HepG2 (cell line): ENCODE measurements around the gene TRAK1. TPM values are rescaled to one million over a fixed set of nuclear protein-coding genes. Genes with fewer than 3 reads are reported as not detected.
A peak's percentile ranks its signal among the peaks of the same experiment; 100 is the strongest.

Source experiments
- BCL6 ChIP-seq: IDR thresholded peaks from 2 replicates; pipeline ENCODE4 v1.6.1; 2016; ENCODE audit warnings: missing genetic modification reagents, missing compliant biosample characterization
- ELF1 ChIP-seq: sonication (generic); formaldehyde crosslinking; IDR thresholded peaks from 2 replicates; pipeline ENCODE4 v1.4.0; 2020; ENCODE audit warnings: missing genetic modification reagents
- GATAD2A ChIP-seq: IDR thresholded peaks from 2 replicates; pipeline ENCODE4 v1.6.1; 2016
- IKZF4 ChIP-seq: sonication (generic); formaldehyde crosslinking; IDR thresholded peaks from 2 replicates; pipeline ENCODE4 v1.5.1; 2020; ENCODE audit warnings: borderline replicate concordance, mild to moderate bottlenecking, low read depth, missing genetic modification reagents; ENCODE audit errors: not compliant biosample characterization
- ISL2 ChIP-seq: sonication (generic); formaldehyde crosslinking; IDR thresholded peaks from 2 replicates; pipeline ENCODE4 v1.5.0; 2020; ENCODE audit warnings: missing genetic modification reagents
- KLF16 ChIP-seq, 2 experiments: sonication (generic) in 1 of 2; formaldehyde crosslinking in 1 of 2; IDR thresholded peaks; 2 replicates each; pipeline versions ENCODE4 v1.6.1 to v1.8.0; 2016 to 2023; ENCODE audit warnings: missing genetic modification reagents in 2 of 2, missing compliant biosample characterization in 1 of 2
- LCORL ChIP-seq, 2 experiments: fragments of 450-650 bp in 1 of 2; sonication (generic) in 1 of 2; formaldehyde crosslinking in 1 of 2; IDR thresholded peaks; 2 replicates each; pipeline versions ENCODE4 v1.5.0 to v1.6.1; 2017 to 2020; ENCODE audit warnings: antibody characterized with exemption in 1 of 2, missing genetic modification reagents in 1 of 2
- MTA3 ChIP-seq: sonication (generic); formaldehyde crosslinking; IDR thresholded peaks from 2 replicates; pipeline ENCODE4 v1.4.0; 2020; ENCODE audit warnings: missing genetic modification reagents
- MZF1 ChIP-seq: sonication (generic); formaldehyde crosslinking; IDR thresholded peaks from 2 replicates; pipeline ENCODE4 v1.8.1; 2023; ENCODE audit warnings: mild to moderate bottlenecking, missing genetic modification reagents, borderline replicate concordance
- NONO ChIP-seq, 2 experiments: fragments of 450-650 bp in 1 of 2; sonication (generic) in 1 of 2; formaldehyde crosslinking in 1 of 2; IDR thresholded peaks in 1 of 2; conservative IDR thresholded peaks in 1 of 2; 2 replicates each; pipeline versions ENCODE4 v1.6.1 to v1.8.0; 2017 to 2022; ENCODE audit warnings: mild to moderate bottlenecking in 1 of 2, missing genetic modification reagents in 1 of 2, moderate library complexity in 1 of 2
- PAXIP1 ChIP-seq: sonication (generic); formaldehyde crosslinking; conservative IDR thresholded peaks from 2 replicates; pipeline ENCODE4 v1.4.0; 2020; ENCODE audit warnings: mild to moderate bottlenecking, missing genetic modification reagents, moderate library complexity
- RERE ChIP-seq: IDR thresholded peaks from 2 replicates; pipeline ENCODE4 v1.6.1; 2016; ENCODE audit warnings: low read depth, missing genetic modification reagents, missing compliant biosample characterization
- SALL1 ChIP-seq: sonication (generic); formaldehyde crosslinking; IDR thresholded peaks from 2 replicates; pipeline ENCODE4 v1.8.0; 2022; ENCODE audit warnings: mild to moderate bottlenecking, missing genetic modification reagents
- STAG1 ChIP-seq: sonication (generic); formaldehyde crosslinking; IDR thresholded peaks from 2 replicates; pipeline ENCODE4 v1.4.0; 2020; ENCODE audit warnings: missing genetic modification reagents
- ZNF687 ChIP-seq: sonication (generic); formaldehyde crosslinking; IDR thresholded peaks from 2 replicates; pipeline ENCODE4 v1.5.1; 2020; ENCODE audit warnings: mild to moderate bottlenecking, missing genetic modification reagents, moderate library complexity
- polyA plus RNA-seq, 8 experiments: library from polyadenylated mRNA; depleted of rRNA in 3 of 8; stranded (reverse) in 7 of 8; unstranded in 1 of 8; fragments of >200 nt; fragmentation: Illumina TruSeq in 4 of 8; extraction: Trizol in 4 of 8; gene quantifications; 2 replicates each; pipeline versions ENCODE4 v1.2.1 to v1.2.3, GENCODE V29; 2011 to 2016; ENCODE audit warnings: low read depth in 4 of 8, missing spikeins in 1 of 8, mixed read lengths in 1 of 8; ENCODE audit not compliant: insufficient read depth in 1 of 8
- total RNA-seq, 5 experiments: library from RNA; depleted of rRNA; stranded (reverse); fragments of >200 nt; fragmentation: Illumina TruSeq; extraction: Trizol; gene quantifications; 2 replicates each; pipeline ENCODE4 v1.2.3, GENCODE V29; 2016; ENCODE audit warnings: low read depth in 1 of 5

Gene TRAK1
- total and polyA plus RNA-seq, 2 of the 13 experiments (the other 11 are each of a cell fraction or from before 2014, with no cell fraction given), result 20.5 to 46.6 TPM

GRCh38 chr3:42134867-42135464 is 43.8 kb downstream of the TRAK1 start (continued):
- TF ChIP-seq ZNF687 (CRISPR knock-in tag) (peak; percentile 10; the same call in 1 of the 2 replicates), MZF1 (CRISPR knock-in tag) (no peak), STAG1 (peak; percentile 44), RERE (no peak), BCL6 (peak; percentile 19; the same call in 1 of the 2 replicates), GATAD2A (CRISPR knock-in tag) (peak; percentile 60; the same call in 1 of the 2 replicates), LCORL (IDR thresholded peaks at IDR 0.05) (no peak), LCORL (CRISPR knock-in tag; IDR thresholded peaks at IDR 0.05) (0 out of 2 replicates have a peak, but pooled peaks have one; percentile 30), ELF1 (CRISPR knock-in tag) (no peak), NONO (IDR thresholded peaks at IDR 0.05) (no peak), NONO (CRISPR knock-in tag; conservative IDR thresholded peaks at IDR 0.05) (0 out of 2 replicates have a peak, but pooled peaks have one; percentile 32), IKZF4 (no peak), PAXIP1 (CRISPR knock-in tag) (peak; percentile 49; the same call in 1 of the 2 replicates), MTA3 (no peak), ISL2 (CRISPR knock-in tag) (0 out of 2 replicates have a peak, but pooled peaks have one; percentile 21), KLF16 (CRISPR knock-in tag; IDR thresholded peaks at IDR 0.05) (no peak), SALL1 (CRISPR knock-in tag) (peak; percentile 43; the same call in 1 of the 2 replicates)
